GM21423 (cell line): Measurements from ENCODE around the gene SYNE2.
A peak's percentile ranks its signal among the peaks of the same experiment; 100 is the strongest.

Experiments
- ATAC-seq: cut with Tn5 transposase; IDR thresholded peaks from one replicate; pipeline ENCODE4 v1.9.1; 2021; ENCODE audit warnings: mild to moderate bottlenecking, moderate library complexity; ENCODE audit not compliant: unreplicated experiment

The SYNE2 gene

DNA sequence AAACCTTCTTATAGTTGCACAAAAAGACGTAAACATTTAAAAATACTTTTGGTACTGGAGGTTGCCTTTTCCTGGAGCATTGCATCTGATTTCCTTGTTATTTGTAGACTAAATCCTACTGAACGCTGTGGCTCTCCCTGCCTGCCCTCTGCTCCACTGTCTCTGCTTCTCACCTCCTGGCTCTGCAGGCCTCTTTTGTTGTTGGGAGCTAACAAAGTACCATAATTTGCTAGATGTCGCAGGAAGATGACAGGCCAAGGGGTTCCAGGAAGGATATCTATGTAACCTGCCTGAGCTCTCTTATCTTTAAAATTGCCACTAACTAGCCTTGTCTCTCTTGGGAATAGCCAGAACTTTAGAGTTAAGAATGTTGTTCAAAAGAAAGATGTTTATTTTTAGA lies 21.4 kb downstream of the SYNE2 start:
- no peak for ATAC-seq

- no peak for ATAC-seq
These were observed 22.5 kb downstream of the SYNE2 start for GRCh38 chr14:63875311-63875710.

GRCh38 chr14:63877550-63877939 lies 24.7 kb downstream of the SYNE2 start:
- ATAC-seq: no peak

DNA sequence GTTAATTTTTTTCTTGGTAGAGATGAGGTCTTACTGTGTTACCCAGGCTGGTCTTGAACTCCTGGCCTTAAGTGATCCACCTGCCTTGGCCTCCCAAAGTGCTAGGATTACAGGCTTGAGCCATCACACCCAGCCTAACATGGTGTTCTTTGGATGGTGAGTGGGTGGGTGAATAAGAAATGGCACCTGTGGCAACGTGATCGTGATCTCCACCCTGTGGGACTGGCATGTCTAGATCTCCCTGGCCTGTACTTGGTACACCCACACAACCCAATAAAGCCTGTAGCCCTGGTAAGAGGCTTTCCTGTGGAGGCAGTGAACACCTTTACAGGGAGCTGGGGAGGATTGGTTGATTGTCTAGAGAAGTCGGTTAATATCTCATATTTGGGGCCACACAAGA lies 25.2 kb downstream of the SYNE2 start:
- no peak for ATAC-seq

- ATAC-seq: no peak
These were observed 26.0 kb downstream of the SYNE2 start for GRCh38 chr14:63878792-63879191.

DNA sequence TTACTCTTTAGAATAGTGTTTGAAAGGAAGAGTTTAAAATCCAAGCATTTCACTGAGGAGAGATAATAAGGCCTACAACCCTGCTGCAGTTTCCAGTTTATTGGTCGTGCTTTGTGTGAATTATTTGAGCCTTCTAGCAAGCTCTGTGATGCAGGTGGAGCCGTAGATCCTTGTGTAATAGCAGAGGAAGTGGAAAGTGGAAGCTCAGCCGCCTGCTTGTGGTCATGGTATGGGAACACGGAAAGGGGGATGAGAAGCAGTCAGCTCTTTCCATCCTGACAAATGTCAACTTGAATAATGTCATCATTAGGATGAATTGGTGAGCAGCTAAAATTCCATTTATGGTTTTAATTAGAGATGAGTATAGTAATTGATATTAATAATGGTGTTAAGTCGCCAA lies 29.1 kb downstream of the SYNE2 start:
- no peak for ATAC-seq

- ATAC-seq: no peak
These were observed 35.1 kb downstream of the SYNE2 start for GRCh38 chr14:63887899-63888298.

DNA sequence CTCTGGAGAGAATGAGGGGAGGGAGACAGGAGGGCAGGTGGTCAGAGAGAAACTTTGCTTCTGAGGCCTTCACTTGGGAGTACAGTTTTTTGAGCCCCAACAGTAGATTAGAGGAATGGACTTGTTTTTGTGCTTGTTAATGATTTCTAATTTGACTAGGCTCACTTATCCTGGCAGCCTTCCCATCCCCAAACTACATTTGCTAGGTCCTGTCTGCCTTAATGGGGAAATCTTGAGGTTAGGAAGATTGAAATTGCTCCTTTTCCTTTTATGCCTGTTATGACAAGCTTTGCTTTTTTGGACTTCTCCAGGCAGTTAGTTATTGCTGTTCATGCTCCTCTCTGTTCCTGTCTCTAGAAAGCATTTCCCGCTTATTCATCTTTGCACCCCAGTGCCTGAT lies 37.7 kb downstream of the SYNE2 start:
- no peak for ATAC-seq

DNA sequence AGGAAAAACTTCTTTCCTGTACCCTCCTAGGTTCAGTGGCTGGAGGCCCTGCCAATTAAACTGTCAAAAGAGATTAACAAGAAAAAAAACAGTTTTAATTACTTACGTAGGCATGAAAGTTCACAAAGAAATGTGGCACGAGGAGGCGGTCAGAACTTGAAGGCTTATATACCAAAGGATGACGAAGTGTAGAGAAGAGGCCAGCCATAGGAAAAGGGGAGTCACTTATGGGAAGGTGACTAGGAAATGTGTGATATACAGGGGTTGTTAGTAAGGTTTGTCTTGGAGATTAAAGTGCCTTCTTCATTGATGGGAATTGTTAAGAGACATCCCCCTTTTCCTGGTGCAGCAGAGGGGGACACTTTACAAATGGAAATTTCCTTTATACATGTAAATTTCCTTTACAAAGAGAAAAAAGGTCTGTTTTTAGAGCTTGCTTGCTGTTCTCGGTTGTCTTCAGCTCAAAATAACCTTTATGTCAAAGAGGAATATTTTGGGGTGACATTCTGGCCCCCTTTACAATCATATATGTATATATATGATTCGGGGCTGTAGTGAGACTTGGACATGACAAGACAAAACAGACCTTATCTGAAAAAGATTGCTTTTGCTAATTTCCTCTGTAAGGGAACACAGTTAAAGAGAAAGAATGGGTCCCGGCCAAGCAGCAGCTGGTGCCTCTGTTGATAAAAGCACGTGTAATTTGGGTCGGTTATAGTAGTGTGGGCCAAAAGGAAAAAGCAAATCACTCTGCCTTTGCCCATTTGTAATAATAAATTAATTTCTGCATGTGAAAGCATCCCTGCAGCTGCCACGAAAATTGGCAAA lies 38.6 kb downstream of the SYNE2 start:
- ATAC-seq: no peak

- no peak for ATAC-seq
These were observed 39.5 kb downstream of the SYNE2 start for GRCh38 chr14:63892265-63892664.

GRCh38 chr14:63893701-63894458 lies 41.1 kb downstream of the SYNE2 start:
- no peak for ATAC-seq

DNA sequence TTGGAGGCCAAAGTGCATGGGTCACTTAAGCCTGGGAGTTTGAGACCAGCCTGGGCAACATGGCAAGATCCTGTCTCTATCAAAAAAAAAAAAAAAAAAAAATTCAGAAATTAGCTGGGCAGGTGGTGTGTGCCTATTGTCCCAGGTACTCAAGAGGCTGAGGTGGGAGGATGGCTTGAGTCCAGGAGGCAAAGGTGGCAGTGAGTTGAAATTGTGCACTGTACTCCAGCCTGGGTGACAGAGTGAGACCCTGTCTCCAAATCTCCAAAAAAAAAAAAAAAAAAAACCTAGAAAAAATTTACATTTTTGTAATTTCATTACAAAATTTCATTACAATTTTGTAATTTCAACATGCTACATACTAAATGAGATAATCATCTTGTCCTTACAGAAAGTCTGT lies 42.7 kb downstream of the SYNE2 start:
- no peak for ATAC-seq

DNA sequence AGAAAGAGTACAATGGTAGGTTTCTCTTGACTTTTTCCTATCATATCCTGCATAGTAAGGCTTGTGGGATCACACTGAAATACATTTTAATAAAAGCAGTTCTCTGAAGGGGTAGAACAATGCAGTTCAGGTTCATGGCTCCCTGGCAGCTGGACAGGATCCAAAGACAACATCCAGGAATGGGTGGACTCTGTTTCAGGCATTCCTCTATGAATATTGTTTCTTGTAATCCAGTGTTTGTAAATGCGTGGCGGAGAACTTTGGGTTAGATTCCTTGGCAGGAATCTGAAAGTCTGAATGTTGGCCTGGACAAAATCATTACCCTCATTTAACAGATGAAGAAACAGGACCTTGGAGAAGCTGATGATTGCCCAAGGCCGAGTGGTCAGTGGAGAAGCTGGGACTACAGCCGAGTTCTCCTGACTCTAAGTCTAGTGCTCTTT lies 43.5 kb downstream of the SYNE2 start:
- no peak for ATAC-seq

GRCh38 chr14:63897721-63898163 lies 44.9 kb downstream of the SYNE2 start:
- no peak for ATAC-seq

GRCh38 chr14:63899953-63900352 lies 47.1 kb downstream of the SYNE2 start:
- peak; percentile 76 for ATAC-seq

DNA sequence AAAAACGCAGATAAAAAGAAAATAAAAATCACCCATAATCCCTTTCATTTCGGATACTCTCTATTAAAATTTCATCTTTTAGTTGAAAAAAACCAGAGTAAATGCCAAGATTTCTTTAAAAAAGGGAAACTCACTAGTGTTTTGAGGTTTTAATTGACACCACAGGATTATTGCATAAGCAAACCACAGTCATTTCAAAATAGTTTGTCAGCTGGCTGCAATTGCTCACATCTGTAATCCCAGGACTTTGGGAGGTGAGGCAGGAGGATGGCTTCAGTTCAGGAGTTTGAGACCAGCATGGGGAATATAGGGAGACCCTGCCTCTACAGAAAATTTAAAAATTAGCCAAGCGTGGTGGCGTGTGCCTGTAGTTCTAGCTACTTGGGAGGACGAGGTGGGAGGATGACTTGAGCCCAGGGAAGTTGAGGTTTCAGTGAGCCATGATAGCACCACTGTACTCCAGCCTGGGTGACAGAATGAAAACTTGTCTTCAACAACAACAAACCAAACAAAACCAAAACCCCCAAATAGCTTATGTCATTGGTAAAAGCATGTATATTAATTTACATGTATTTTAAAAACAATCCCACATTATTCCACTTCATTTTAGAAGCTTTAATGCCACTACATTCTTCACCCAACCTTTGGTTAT lies 48.8 kb downstream of the SYNE2 start:
- ATAC-seq: no peak

- no peak for ATAC-seq
These were observed 49.7 kb downstream of the SYNE2 start for GRCh38 chr14:63902375-63902976.

DNA sequence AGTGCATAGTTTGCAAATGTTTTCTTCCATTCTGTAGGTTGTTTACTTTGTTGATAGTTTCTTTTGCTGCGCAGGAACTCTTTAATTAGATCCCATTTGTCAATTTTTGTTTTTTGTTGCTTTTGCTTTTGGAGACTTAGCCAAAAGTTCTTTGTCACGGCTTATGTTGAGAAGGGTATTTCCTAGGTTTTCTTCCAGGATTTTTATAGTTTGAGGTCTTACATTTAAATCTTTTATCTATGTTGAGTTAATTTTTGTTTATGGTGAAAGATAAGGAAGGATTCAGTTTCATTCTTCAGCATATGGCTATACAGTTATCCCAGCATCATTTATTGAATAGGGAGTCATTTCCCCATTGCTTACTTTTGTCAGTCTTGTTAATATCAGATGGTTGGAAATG lies 51.9 kb downstream of the SYNE2 start:
- ATAC-seq: no peak

DNA sequence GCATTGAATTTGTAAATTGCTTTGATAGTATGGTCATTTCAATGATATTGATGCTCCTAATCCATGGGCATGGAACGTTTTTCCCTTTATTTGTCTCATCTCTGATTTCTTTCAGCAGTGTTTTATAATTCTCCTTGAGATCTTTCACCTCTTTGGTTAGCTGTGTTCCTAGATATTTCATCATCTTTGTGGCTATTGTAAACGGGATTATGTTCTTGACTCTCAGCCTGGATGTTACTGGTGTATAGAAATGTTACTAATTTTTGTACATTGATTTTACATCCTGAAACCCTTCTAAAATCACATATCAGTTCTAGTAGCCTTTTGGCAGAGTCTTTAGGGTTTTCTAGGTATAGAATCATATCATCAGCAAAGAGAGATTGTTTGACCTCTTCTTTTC lies 52.6 kb downstream of the SYNE2 start:
- ATAC-seq: no peak

DNA sequence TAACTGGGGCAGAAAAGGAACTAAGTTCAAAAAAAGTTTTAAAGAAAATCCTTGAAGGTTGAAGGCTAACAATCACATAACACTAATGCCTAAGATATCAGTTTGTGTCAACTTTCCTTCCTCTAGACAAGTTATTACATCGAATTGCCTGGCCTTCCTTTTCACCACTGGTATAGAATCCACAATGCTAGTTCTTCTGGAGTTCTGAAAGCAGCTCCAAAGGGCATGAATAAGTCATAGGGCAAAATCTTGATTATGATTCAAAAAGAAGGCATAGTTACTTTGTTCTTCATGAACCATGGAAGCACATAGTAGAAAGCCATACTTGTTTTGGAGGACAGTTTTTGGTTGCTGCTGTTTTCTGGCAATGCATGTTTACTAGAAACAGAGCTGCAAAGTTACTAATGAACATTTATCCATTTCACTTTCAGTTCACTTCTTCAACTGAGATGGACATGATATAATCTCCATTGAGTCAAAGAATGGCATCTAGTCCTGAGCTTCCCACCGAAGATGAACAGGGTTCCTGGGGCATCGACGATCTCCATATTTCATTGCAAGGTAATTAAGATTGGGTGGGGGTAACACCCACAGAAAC lies 56.0 kb downstream of the SYNE2 start:
- ATAC-seq: no peak

DNA sequence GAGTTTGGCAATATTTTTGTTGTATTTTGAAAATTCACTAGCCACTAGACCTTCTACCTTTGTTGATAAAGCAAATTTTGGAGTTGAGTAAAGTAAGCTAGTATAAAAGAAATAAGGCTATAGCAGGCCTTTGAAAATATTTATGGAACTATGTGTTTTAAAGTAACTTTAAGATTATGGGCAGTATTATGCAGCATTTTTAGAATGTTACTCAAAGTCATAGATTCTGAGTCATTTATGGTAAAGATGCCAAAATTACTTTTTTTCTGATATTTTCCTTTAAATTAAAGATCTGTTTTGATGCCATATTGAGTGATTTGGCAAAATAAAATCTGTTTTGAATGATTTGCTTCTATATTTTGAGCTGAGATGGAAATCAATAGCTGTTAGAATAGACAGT lies 57.2 kb downstream of the SYNE2 start:
- no peak for ATAC-seq
